GM18517 (cell line): ENCODE results near the gene PLEKHA8.

Experiments
- ATAC-seq: cut with Tn5 transposase; IDR thresholded peaks from one replicate; pipeline ENCODE4 v1.9.1; 2021; ENCODE audit warnings: mild to moderate bottlenecking, moderate library complexity; ENCODE audit not compliant: unreplicated experiment

Gene PLEKHA8

GRCh38 chr7:30061786-30062185 is 33.6 kb downstream of the PLEKHA8 start:
- ATAC-seq = peak; percentile 79

- ATAC-seq = peak; percentile 53
Observed at GRCh38 chr7:30062587-30062986, 34.4 kb downstream of the PLEKHA8 start.

- ATAC-seq = no peak
Observed at GRCh38 chr7:30065746-30066145, 37.5 kb downstream of the PLEKHA8 start.

- no peak for ATAC-seq
Observed at GRCh38 chr7:30066687-30067086, 38.5 kb downstream of the PLEKHA8 start.

GRCh38 chr7:30068117-30068516 is 39.9 kb downstream of the PLEKHA8 start:
- ATAC-seq = no peak

GRCh38 chr7:30069096-30069867 is 41.1 kb downstream of the PLEKHA8 start:
- no peak for ATAC-seq

- ATAC-seq = no peak
Observed at GRCh38 chr7:30070052-30070451, 41.8 kb downstream of the PLEKHA8 start.

GRCh38 chr7:30072735-30073134 is 44.5 kb downstream of the PLEKHA8 start:
- no peak for ATAC-seq

- ATAC-seq = no peak
Observed at GRCh38 chr7:30074422-30075030, 46.3 kb downstream of the PLEKHA8 start.

GRCh38 chr7:30076411-30076810 is 48.2 kb downstream of the PLEKHA8 start:
- no peak for ATAC-seq

- ATAC-seq = no peak
Observed at GRCh38 chr7:30078280-30078679, 50.1 kb downstream of the PLEKHA8 start.

GRCh38 chr7:30079880-30080279 is 51.7 kb downstream of the PLEKHA8 start:
- ATAC-seq = no peak

GRCh38 chr7:30080818-30081217 is 52.6 kb downstream of the PLEKHA8 start:
- no peak for ATAC-seq

- no peak for ATAC-seq
Observed at GRCh38 chr7:30082686-30083085, 54.5 kb downstream of the PLEKHA8 start.

GRCh38 chr7:30083334-30083733 is 55.1 kb downstream of the PLEKHA8 start:
- no peak for ATAC-seq

GRCh38 chr7:30084212-30084611 is 56.0 kb downstream of the PLEKHA8 start:
- no peak for ATAC-seq

- no peak for ATAC-seq
Observed at GRCh38 chr7:30086529-30086928, 58.3 kb downstream of the PLEKHA8 start.

- no peak for ATAC-seq
Observed at GRCh38 chr7:30087371-30087770, 59.2 kb downstream of the PLEKHA8 start.

GRCh38 chr7:30088362-30088761 is 60.1 kb downstream of the PLEKHA8 start:
- no peak for ATAC-seq

- no peak for ATAC-seq
Observed at GRCh38 chr7:30090111-30090510, 61.9 kb downstream of the PLEKHA8 start.

- no peak for ATAC-seq
Observed at GRCh38 chr7:30091491-30091912, 63.3 kb downstream of the PLEKHA8 start.

GRCh38 chr7:30091987-30092386 is 63.8 kb downstream of the PLEKHA8 start:
- ATAC-seq = no peak
